Right atrium auricular region (tissue), 2 donors: ENCODE measurements around the gene TUT4. TPM values are rescaled to one million over a fixed set of nuclear protein-coding genes. Genes with fewer than 3 reads are reported as not detected.

Source experiments
- DNase-seq: peaks from one replicate; pipeline ENCODE4 v3.0.0-alpha.2; 2019; ENCODE audit warnings: low spot score
- H3K27ac ChIP-seq, 2 donors: fragments of 200-600 bp; sonication (generic); 1 replicate in 1 of 2; 2 replicates in 1 of 2; pipeline ENCODE4 v1.5.1; 2016 to 2019
- H3K27me3 ChIP-seq, 2 donors: fragments of 200-600 bp; sonication (generic); one replicate each; pipeline versions ENCODE4 v1.5.1 to v1.6.0; 2017 to 2019
- H3K36me3 ChIP-seq: fragments of 200-600 bp; sonication (generic); one replicate; pipeline ENCODE4 v1.5.1; 2016
- H3K4me1 ChIP-seq, 2 donors: fragments of 200-600 bp; sonication (generic); one replicate each; pipeline versions ENCODE4 v1.5.1 to v1.6.0; 2017 to 2019
- H3K4me3 ChIP-seq, 2 donors: fragments of 200-600 bp; sonication (generic); 1 replicate in 1 of 2; 2 replicates in 1 of 2; pipeline ENCODE4 v1.5.1; 2017 to 2019; ENCODE audit warnings: mild to moderate bottlenecking in 1 of 2, moderate library complexity in 1 of 2
- H3K9me3 ChIP-seq, 2 donors: fragments of 200-600 bp; sonication (generic); one replicate each; pipeline ENCODE4 v1.5.1; 2019
- CTCF ChIP-seq, 2 donors: fragments of 200-600 bp; sonication (generic); IDR thresholded peaks; one replicate each; pipeline ENCODE4 v1.5.1; 2019; ENCODE audit warnings: antibody characterized with exemption in 2 of 2
- total RNA-seq, 2 donors: library from RNA; depleted of rRNA; stranded (reverse); fragments of >200 nt; gene quantifications; one replicate each; pipeline ENCODE4 v1.1.0, GENCODE V29; 2016

Gene TUT4
- total RNA-seq, 2 donors from 2014 or later, result 27.4 to 33.3 TPM

DNA sequence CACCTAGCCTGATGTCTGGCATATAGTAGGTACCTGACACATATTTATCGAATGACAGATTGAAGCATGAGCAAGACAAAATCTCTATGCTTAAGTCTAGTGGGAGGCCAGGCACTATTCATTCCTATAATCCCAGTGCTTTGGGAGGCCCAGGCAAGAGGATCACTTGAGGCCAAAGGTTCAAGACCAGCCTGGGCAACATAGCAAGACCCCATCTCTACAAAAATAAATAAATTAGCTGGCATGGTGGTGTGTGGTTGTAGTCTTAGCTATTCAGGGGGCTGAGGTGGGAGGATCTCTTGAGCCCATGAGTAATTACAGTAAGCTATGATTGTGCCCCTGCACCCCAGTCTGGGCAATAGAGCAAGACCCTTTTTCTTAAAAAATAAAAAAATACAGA is 23.2 kb upstream of the TUT4 start:
- no peaks in the 10 kb centered on the region for H3K36me3 ChIP-seq
- no peak overlapping the region for H3K27ac ChIP-seq
- no peaks in the 10 kb centered on the region for H3K9me3 ChIP-seq
- DNase-seq, result no peak
- H3K4me1 ChIP-seq, result no peaks in the 10 kb centered on the region
- no peaks in the 10 kb centered on the region for H3K27me3 ChIP-seq
- TF ChIP-seq CTCF (IDR thresholded peaks at IDR 0.05), result no peak
- no peak overlapping the region for H3K4me3 ChIP-seq

GRCh38 chr1:52574594-52574993 is 21.7 kb upstream of the TUT4 start:
- no peak overlapping the region for H3K27ac ChIP-seq
- DNase-seq, result no peak

GRCh38 chr1:52572387-52572786 is 19.5 kb upstream of the TUT4 start:
- no peak for TF ChIP-seq CTCF (IDR thresholded peaks at IDR 0.05)

More at GRCh38 chr1:52574594-52574993, 21.7 kb upstream of the TUT4 start:
- Histone ChIP-seq H3K4me3 (no peak overlapping the region), H3K4me1 (no peaks in the 10 kb centered on the region), H3K27me3 (no peaks in the 10 kb centered on the region), H3K36me3 (no peaks in the 10 kb centered on the region), H3K9me3 (no peaks in the 10 kb centered on the region)
- no peak for TF ChIP-seq CTCF (IDR thresholded peaks at IDR 0.05)

GRCh38 chr1:52571783-52572182 is 18.9 kb upstream of the TUT4 start:
- no peak for DNase-seq
- Histone ChIP-seq H3K36me3 (no peaks in the 10 kb centered on the region), H3K9me3 (no peaks in the 10 kb centered on the region), H3K27ac (no peak overlapping the region), H3K27me3 (no peaks in the 10 kb centered on the region), H3K4me1 (no peaks in the 10 kb centered on the region), H3K4me3 (no peak overlapping the region)
- TF ChIP-seq CTCF (IDR thresholded peaks at IDR 0.05), result no peak

More at GRCh38 chr1:52572387-52572786, 19.5 kb upstream of the TUT4 start:
- no peaks in the 10 kb centered on the region for H3K9me3 ChIP-seq
- DNase-seq, result no peak
- no peaks in the 10 kb centered on the region for H3K27me3 ChIP-seq
- no peak overlapping the region for H3K27ac ChIP-seq
- no peaks in the 10 kb centered on the region for H3K4me1 ChIP-seq
- no peak overlapping the region for H3K4me3 ChIP-seq
- no peaks in the 10 kb centered on the region for H3K36me3 ChIP-seq

DNA sequence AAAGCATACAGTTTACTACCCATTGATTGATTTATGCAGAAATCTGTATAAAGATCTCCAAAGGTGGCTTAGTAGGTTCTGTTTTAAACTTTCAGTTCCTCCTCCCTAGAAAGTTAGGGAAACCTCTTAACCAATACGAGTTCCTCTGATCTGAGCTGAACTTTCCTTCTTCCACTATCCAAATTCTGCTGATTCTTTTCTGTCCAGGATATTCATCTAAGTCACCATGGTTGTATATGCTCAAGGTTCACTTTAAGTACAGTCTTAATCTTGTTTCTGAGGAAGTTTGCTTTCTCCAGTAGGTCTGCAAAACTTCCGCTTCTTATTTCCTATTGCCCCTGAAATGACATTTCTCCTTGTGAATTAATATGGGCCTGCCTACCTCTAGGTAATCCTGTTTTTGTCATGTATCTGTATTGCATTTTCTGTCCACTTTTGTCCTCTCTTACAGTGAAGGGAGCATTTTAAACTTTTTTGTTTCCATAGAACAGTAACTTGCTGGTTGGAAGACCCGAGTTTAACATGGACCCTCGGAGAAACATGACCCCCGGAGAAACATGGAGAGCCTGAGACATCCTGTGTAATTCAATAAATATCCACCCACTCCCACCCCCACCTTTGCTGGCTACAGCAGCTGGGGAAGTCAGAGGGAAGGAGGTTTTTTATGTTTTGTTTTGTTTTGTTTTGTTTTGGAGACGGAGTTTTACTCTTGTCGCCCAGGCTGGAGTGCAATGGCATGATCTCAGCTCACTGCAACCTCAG is 16.7 kb upstream of the TUT4 start:
- Histone ChIP-seq H3K27me3 (no peaks in the 10 kb centered on the region), H3K9me3 (no peaks in the 10 kb centered on the region), H3K27ac (no peak overlapping the region), H3K36me3 (no peaks in the 10 kb centered on the region), H3K4me3 (no peak overlapping the region), H3K4me1 (no peaks in the 10 kb centered on the region)
- DNase-seq, result no peak
- no peak for TF ChIP-seq CTCF (IDR thresholded peaks at IDR 0.05)

- Histone ChIP-seq H3K27me3 (no peaks in the 10 kb centered on the region), H3K36me3 (no peaks in the 10 kb centered on the region), H3K9me3 (no peaks in the 10 kb centered on the region), H3K4me1 (no peaks in the 10 kb centered on the region), H3K4me3 (no peak overlapping the region), H3K27ac (no peak overlapping the region)
- no peak for DNase-seq
- TF ChIP-seq CTCF (IDR thresholded peaks at IDR 0.05), result no peak
Measured at GRCh38 chr1:52567943-52568342, 15.1 kb upstream of the TUT4 start.
